HG02938 (cell line): ENCODE measurements around the gene RCAN3.

Experiments used
- ATAC-seq: cut with Tn5 transposase; IDR thresholded peaks from one replicate; pipeline ENCODE4 v1.9.1; 2021; ENCODE audit warnings: mild to moderate bottlenecking, moderate library complexity; ENCODE audit not compliant: unreplicated experiment

The RCAN3 gene

GRCh38 chr1:24572301-24572700 is 69.7 kb downstream of the RCAN3 start:
- no peak for ATAC-seq

GRCh38 chr1:24575905-24576587 is 73.4 kb downstream of the RCAN3 start:
- no peak for ATAC-seq

GRCh38 chr1:24578846-24579245 is 76.2 kb downstream of the RCAN3 start:
- no peak for ATAC-seq

- no peak for ATAC-seq
Observed at GRCh38 chr1:24580756-24581155, 78.1 kb downstream of the RCAN3 start.

GRCh38 chr1:24584171-24584647 is 81.6 kb downstream of the RCAN3 start:
- no peak for ATAC-seq

- no peak for ATAC-seq
Observed at GRCh38 chr1:24586119-24586518, 83.5 kb downstream of the RCAN3 start.

GRCh38 chr1:24586970-24587820 is 84.6 kb downstream of the RCAN3 start:
- ATAC-seq = no peak

GRCh38 chr1:24588573-24588972 is 85.9 kb downstream of the RCAN3 start:
- ATAC-seq = no peak

GRCh38 chr1:24589200-24589599 is 86.6 kb downstream of the RCAN3 start:
- ATAC-seq = no peak
